HG03066 (cell line): ENCODE results near the gene WFDC5.
"Not testable (repeated sequence)": the region's sequence is repeated elsewhere in the genome, so short reads cannot be mapped to it uniquely, and the experiment has no call there.

ENCODE experiments used
- ATAC-seq: cut with Tn5 transposase; IDR thresholded peaks from one replicate; pipeline ENCODE4 v1.9.1; 2021; ENCODE audit warnings: low read depth; ENCODE audit not compliant: unreplicated experiment

Gene WFDC5

GRCh38 chr20:45090481-45090880 lies 24.5 kb downstream of the WFDC5 start:
- no peak for ATAC-seq

DNA sequence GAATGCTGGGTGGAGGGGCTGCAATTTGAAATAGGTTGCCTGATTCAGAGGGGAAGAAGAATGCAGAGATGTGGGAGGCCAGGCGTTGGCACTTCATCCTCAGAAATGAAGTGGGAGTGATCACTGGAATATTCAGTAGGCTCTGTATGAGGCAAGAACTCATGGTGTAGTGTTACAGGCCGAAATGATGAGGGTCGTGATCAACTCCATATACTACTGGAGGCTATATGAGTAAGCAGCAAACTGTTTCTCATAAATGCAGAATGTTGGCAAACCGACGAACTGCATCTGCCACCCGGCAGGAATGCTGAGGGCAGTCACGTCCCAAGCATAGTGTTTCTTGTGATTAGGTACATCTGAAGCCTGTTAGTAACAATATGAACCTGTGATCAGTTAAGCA lies 26.7 kb downstream of the WFDC5 start:
- ATAC-seq = no peak

- no peak for ATAC-seq
Observed at GRCh38 chr20:45087814-45088213, 27.2 kb downstream of the WFDC5 start.

DNA sequence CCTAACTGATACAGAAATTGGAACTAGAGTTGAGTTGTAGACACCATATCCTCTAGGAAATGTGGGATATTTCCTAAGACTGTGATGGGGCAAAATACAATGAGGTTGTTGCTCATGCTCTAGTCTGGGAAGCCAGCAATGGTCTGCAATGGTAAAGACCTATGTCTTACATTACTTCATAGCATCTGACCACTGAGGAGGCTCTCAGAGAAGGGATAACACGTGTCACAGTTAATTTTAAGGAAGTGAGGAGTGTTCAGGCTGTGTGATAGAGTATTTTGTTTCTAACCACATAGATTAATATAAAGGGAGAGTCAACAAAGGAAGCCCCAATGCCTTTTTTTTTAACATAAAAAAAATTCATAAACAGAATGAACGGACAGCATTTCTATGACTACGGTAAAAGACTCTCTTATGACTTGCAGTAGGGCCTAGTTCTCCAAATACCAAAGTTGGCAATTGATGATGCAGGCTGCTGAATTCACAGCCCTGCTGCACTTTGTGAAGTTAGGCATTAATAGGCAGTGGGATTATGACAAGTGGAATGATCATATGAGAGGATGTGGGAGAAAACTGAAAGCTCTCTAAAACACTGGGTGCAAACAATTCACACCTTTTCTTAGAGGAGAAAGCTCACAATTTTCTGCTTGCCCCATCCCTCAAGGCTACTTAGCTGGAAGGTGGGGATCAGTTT lies 27.7 kb downstream of the WFDC5 start:
- ATAC-seq = no peak

DNA sequence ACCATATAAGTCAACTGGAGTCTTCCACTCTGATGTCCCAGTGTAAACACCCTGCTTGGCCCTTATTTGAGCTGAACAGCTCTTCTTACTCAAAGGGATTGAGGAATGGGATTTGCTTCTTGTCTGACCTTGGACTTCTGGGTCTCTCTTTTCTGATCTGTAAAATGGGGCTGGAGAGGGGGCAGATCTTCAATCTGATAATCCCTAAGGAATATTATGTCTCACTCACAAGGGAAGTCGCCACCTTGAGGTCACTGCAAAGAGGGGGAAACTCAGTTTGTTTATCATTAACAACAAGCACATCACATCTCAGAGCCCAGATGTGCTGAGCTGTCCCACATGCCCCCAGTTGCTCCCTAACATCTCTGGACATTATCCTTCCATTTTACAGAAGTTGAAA lies 29.1 kb downstream of the WFDC5 start:
- ATAC-seq = no peak

GRCh38 chr20:45085289-45085688 lies 29.7 kb downstream of the WFDC5 start:
- no peak for ATAC-seq

DNA sequence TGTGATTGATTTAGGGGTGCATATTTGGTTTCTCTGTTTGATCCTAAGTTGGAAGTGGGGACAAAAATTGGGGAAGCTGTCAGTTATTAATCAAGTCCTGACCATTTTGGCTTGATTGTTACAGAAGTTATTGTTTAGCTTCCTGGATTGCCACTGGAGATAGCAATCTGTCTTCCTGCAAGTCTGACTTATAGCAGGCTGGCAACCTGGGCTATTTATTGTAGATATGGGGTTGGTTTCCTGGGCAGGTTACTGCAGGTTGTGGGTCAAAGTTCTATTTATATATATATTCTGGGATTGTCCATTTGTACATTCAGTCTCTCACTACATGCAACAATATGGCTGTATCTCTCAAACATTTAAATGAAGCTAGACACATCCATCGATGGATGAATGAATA lies 31.8 kb downstream of the WFDC5 start:
- ATAC-seq = no peak

- ATAC-seq = no peak
Observed at GRCh38 chr20:45082468-45082867, 32.5 kb downstream of the WFDC5 start.

DNA sequence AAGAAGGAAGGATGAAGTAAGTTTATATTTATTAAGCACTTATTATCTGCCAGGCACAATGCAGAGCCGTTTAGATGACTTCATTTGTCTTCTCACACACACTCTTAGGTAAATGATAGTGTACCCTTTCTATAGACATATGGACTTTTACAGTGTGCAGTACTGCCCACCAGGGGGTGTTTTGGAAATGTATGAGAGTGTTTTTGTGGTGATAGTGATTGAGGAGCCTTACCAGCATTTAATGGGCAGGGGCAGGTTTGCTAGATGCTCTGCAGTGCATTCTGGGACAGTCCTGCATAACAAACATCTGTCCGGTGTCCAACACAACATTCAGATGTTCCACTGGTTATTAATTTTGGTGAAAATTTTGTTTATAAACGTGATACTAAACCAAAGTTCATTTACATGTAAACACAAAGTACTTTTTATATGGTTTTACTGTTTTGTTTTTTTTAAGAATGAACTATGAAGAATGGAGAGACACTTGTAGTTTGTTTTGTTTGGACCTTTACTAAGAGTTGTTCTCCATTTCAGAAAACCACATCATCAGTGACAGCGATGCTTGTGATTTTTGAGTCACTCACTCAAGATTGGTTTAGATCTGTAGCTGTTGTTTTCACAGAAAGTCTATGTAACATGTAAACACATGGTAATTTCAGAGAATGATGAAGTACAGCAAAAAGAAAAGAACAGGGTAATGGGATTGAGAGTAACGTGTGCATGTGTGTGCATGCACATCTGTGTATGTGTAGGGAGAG lies 33.9 kb downstream of the WFDC5 start:
- no peak for ATAC-seq

DNA sequence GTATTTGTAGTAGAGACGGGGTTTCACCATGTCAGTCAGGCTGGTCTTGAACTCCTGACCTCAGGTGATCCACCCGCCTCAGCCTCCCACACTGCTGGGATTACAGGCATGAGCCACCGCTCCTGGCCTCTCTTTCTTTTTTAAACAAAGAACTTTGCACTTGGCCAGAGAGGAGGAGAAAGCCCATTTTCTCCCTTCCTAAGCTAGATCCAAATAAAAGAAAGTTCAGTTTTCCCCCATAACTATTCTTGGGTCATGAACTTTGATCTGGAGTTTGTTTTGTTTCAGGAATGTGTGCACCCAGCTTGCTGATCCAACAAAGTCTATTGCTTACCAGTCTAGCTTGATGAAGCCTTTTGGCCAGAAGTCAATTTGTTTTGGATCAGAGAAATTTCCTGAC lies 37.4 kb downstream of the WFDC5 start:
- no peak for ATAC-seq

GRCh38 chr20:45073221-45073620 lies 41.8 kb downstream of the WFDC5 start:
- ATAC-seq = no peak

DNA sequence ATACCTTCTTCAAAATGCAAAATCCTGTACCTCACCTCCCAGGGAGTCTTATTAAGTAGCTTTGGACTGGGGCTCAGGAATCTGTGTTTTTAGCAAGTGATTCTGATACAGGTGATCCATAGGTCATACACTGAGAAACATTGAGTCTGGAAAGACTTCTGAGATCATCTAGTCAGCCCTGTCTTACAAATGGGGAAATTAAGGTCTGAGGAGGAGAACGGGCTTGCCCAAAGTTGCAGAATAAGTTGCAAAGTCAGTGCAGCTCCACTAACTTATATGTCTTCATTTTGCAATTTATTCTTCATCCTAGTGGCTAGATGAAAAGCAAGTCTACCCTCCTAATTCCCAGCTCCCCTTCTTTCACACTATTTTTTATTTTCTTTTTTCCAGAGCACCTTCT lies 42.9 kb downstream of the WFDC5 start:
- no peak for ATAC-seq

- no peak for ATAC-seq
Observed at GRCh38 chr20:45070932-45071632, 43.9 kb downstream of the WFDC5 start.

GRCh38 chr20:45069261-45069660 lies 45.7 kb downstream of the WFDC5 start:
- ATAC-seq = no peak

DNA sequence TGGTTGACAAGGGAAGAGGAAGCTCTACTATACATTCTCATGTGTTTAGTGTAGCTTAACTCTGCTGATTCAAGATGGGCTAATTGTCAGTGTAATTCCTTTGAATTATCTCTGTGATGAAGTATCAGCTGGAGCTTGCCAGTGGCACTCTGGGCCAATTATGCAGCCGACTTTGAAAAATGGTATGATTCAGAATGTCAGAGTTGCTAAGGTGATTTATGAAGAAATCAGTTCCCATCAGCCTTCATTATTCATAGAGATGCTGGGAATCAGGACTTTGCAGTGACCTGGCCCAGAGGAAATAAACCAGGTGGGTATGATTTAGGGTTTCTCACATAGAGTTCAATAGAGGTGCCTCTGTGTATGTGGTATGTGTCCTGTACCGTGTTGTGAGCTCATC lies 47.4 kb downstream of the WFDC5 start:
- no peak for ATAC-seq

GRCh38 chr20:45067087-45067486 lies 47.9 kb downstream of the WFDC5 start:
- ATAC-seq = no peak

- no peak for ATAC-seq
Observed at GRCh38 chr20:45066372-45066771, 48.6 kb downstream of the WFDC5 start.

DNA sequence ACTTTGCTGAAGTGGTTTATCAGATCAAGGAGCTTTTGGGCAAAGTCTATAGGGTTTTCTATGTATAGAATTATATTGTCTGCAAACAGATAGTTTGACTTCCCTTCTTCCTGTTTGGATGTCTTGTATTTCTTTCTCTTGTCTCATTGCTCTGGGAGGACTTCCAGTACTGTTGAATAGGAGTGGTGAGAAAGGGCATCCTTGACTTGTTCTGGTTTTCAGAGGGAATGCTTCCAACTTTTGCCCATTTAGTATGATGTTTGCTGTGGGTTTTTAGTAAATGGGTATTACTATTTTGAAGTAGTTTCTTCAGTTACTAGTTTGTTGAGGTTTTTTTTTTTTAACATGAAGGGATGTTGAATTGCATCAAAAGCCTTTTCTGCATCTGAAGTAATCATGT lies 50.2 kb downstream of the WFDC5 start:
- ATAC-seq = no peak

- not testable (repeated sequence) for ATAC-seq
Observed at GRCh38 chr20:45063107-45063506, 51.9 kb downstream of the WFDC5 start.

DNA sequence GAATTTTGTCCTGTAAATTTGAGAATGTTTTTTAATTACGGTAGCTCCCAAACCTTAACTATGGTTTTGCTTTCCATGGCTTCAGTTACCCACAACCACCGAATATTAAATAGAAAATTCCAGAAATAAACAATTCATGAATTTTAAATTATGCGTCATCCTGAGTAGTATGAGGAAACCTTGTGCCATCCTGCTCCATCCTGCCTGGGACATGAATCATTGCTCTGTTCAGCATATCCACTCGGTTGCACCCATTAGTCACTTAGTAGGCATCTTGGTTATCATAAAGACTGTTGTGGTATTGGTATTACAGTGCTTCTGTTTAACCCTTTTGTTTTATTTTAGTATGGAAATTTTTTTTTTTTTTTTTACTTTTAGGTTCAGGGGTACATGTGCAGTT lies 53.7 kb downstream of the WFDC5 start:
- ATAC-seq = no peak

GRCh38 chr20:45060294-45060693 lies 54.7 kb downstream of the WFDC5 start:
- ATAC-seq = no peak
